ENCODE results near the gene FBXO2. TPM values are rescaled to one million over a fixed set of nuclear protein-coding genes. Genes with fewer than 3 reads are reported as not detected.

Gene FBXO2, protein sequence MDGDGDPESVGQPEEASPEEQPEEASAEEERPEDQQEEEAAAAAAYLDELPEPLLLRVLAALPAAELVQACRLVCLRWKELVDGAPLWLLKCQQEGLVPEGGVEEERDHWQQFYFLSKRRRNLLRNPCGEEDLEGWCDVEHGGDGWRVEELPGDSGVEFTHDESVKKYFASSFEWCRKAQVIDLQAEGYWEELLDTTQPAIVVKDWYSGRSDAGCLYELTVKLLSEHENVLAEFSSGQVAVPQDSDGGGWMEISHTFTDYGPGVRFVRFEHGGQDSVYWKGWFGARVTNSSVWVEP
- 28.9 and 61.7 TPM in 2 replicates for total RNA-seq

GRCh38 chr1:11654137-11654938 is at the start of gene FBXO2, which contains the start of gene FBXO44:
Gene FBXO2 (minus strand): TSS chr1:11654429. CDS start chr1:11654340, 89 bp downstream.
Gene FBXO44 (plus strand): TSS chr1:11654877. CDS start chr1:11655836, 959 bp downstream.

GRCh38 chr1:11691302-11691914 is 37.2 kb upstream of the FBXO2 start, which contains the start of gene DRAXIN:
Gene DRAXIN (plus strand): TSS chr1:11691710. CDS start chr1:11706259, 14,549 bp downstream.

GRCh38 chr1:11681071-11681771 is 27.0 kb upstream of the FBXO2 start, which contains the start of gene MAD2L2:
Gene MAD2L2 (minus strand): TSS chr1:11681148. CDS start chr1:11680601, 547 bp downstream.

Other genes with a start within 250 kb of the FBXO2 start
- gene DISP3, start 175.3 kb downstream of the FBXO2 start, total RNA-seq: not detected in 2 replicates
- gene FBXO44, start 448 bp upstream of the FBXO2 start, total RNA-seq: 12.7 and 13.9 TPM in 2 replicates
- gene FBXO6, start 9.8 kb upstream of the FBXO2 start, total RNA-seq: 13.4 and 16.9 TPM in 2 replicates
- 62.5 and 71.8 TPM in 2 replicates for gene MAD2L2, start 26.7 kb upstream of the FBXO2 start, total RNA-seq
- not detected in 2 replicates for gene DRAXIN, start 37.3 kb upstream of the FBXO2 start, total RNA-seq
- gene AGTRAP, start 81.7 kb upstream of the FBXO2 start, total RNA-seq: 151 and 193 TPM in 2 replicates
- not detected in 2 replicates for gene C1orf167, start 107.8 kb upstream of the FBXO2 start, total RNA-seq
- 13.3 and 19.4 TPM in 2 replicates for gene MTHFR, start 151.5 kb upstream of the FBXO2 start, total RNA-seq
- gene CLCN6, start 151.8 kb upstream of the FBXO2 start, total RNA-seq: 7.9 and 9.3 TPM in 2 replicates
- gene NPPA, start 193.4 kb upstream of the FBXO2 start, total RNA-seq: not detected in 2 replicates
- gene NPPB, start 204.5 kb upstream of the FBXO2 start, total RNA-seq: not detected in 2 replicates

All from hair follicular keratinocyte (primary cell).